NCI-H1105 treated with DMSO at 0.1 percent for 48 hours (cell line): ENCODE results near the gene VPS35L.
"Not testable (repeated sequence)": the region's sequence is repeated elsewhere in the genome, so short reads cannot be mapped to it uniquely, and the experiment has no call there.

ENCODE experiments used
- DNase-seq: peaks from one replicate; lab custom pipeline; 2025; lab: John Stamatoyannopoulos, UW

The VPS35L gene

GRCh38 chr16:19532601-19533000 is 22.9 kb upstream of the VPS35L start:
- no peak for DNase-seq

GRCh38 chr16:19540241-19540970 is 15.1 kb upstream of the VPS35L start:
- no peak for DNase-seq

GRCh38 chr16:19542138-19542821 is 13.2 kb upstream of the VPS35L start:
- DNase-seq, result peak; percentile 95

GRCh38 chr16:19543278-19543996 is 12.1 kb upstream of the VPS35L start:
- DNase-seq, result not testable (repeated sequence)

- no peak for DNase-seq
Measured at GRCh38 chr16:19548144-19548543, 7.4 kb upstream of the VPS35L start.

- no peak for DNase-seq
Measured at GRCh38 chr16:19549673-19550072, 5.8 kb upstream of the VPS35L start.

- no peak for DNase-seq
Measured at GRCh38 chr16:19555938-19556771, 652 bp downstream of the VPS35L start.

- peak; percentile 19 for DNase-seq
Measured at GRCh38 chr16:19559242-19559910, 3.9 kb downstream of the VPS35L start.

- no peak for DNase-seq
Measured at GRCh38 chr16:19560078-19560477, 4.6 kb downstream of the VPS35L start.

GRCh38 chr16:19563377-19563776 is 7.9 kb downstream of the VPS35L start:
- no peak for DNase-seq

- DNase-seq, result no peak
Measured at GRCh38 chr16:19566362-19566761, 10.9 kb downstream of the VPS35L start.

- no peak for DNase-seq
Measured at GRCh38 chr16:19567560-19567959, 12.1 kb downstream of the VPS35L start.

GRCh38 chr16:19573997-19574396 is 18.5 kb downstream of the VPS35L start:
- DNase-seq, result no peak

GRCh38 chr16:19574615-19575014 is 19.1 kb downstream of the VPS35L start:
- DNase-seq, result no peak

- DNase-seq, result no peak
Measured at GRCh38 chr16:19578378-19578971, 23.0 kb downstream of the VPS35L start.

- no peak for DNase-seq
Measured at GRCh38 chr16:19582050-19582831, 26.7 kb downstream of the VPS35L start.

GRCh38 chr16:19583665-19584300 is 28.3 kb downstream of the VPS35L start:
- peak; percentile 22 for DNase-seq

GRCh38 chr16:19588661-19589060 is 33.2 kb downstream of the VPS35L start:
- DNase-seq, result no peak

- no peak for DNase-seq
Measured at GRCh38 chr16:19589106-19589505, 33.6 kb downstream of the VPS35L start.
